ENCODE data around the gene MAPKAP1. TPM values are rescaled to one million over a fixed set of nuclear protein-coding genes. Genes with fewer than 3 reads are reported as not detected.

The MAPKAP1 gene
- total and polyA plus RNA-seq, 2 experiments from 2014 or later = 66.7 to 85.6 TPM

DNA sequence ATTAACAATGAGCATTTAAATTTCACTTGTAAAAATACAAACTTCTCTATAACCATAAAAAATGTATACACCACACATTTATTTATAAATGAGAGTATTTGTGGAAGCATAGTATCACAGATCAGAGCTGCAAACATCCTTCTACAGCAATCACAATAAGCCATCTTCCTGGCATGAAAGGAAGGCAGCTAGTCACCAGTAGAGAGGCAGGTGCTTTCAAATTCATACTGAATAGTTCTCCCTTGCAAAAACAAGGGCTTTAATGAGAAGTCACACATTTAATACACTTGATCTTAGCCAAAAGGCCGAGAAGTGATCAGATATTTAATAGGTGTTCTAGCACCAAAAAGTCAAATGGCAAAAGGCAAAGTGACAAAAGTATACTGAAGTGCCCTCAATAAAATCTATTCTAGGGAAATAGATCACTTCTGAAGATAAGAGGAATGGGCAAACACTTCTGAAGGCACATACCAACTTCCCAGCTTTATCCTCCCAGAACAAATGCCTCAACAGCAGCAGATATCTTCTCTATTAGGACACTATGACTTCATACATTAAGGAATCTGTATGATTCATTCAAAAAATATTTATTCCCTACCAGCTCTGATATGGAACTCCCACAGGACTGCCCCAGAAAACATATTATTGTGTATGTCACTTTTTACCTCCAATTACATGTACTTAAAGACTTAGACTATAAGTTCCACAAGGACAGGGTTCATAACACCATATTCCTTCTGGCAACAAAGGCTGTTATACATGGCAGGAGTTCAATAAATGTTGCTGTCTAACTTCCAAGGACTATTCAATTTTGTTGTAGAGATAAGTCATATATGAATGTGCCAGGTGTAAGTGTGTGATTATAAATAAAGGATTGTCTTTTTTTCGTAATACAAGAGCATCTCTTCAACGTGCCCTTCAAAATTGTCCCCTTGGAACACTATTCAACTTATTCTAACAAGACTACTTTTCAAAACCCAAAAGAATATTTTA lies 31.7 kb downstream of the MAPKAP1 start:
- Histone ChIP-seq H3K4me1 (ENCODE audit: low read depth) (no peaks in the 10 kb centered on the region), H3K27ac (no peak overlapping the region), H3K9me3 (ENCODE audit: low read depth) (no peaks in the 10 kb centered on the region), H3K4me3 (no peak overlapping the region), H3K27me3 (no peaks in the 10 kb centered on the region), H3K36me3 (no peaks in the 10 kb centered on the region)
- peak in 1 of 2 donors; percentile 85 for DNase-seq (ENCODE audit: low read depth in 1 of 2, low spot score in 1 of 2)
- TF ChIP-seq, protein P1, sequence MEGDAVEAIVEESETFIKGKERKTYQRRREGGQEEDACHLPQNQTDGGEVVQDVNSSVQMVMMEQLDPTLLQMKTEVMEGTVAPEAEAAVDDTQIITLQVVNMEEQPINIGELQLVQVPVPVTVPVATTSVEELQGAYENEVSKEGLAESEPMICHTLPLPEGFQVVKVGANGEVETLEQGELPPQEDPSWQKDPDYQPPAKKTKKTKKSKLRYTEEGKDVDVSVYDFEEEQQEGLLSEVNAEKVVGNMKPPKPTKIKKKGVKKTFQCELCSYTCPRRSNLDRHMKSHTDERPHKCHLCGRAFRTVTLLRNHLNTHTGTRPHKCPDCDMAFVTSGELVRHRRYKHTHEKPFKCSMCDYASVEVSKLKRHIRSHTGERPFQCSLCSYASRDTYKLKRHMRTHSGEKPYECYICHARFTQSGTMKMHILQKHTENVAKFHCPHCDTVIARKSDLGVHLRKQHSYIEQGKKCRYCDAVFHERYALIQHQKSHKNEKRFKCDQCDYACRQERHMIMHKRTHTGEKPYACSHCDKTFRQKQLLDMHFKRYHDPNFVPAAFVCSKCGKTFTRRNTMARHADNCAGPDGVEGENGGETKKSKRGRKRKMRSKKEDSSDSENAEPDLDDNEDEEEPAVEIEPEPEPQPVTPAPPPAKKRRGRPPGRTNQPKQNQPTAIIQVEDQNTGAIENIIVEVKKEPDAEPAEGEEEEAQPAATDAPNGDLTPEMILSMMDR (IDR thresholded peaks at IDR 0.05; ENCODE audit: low read depth, low read length) = no peak

DNA sequence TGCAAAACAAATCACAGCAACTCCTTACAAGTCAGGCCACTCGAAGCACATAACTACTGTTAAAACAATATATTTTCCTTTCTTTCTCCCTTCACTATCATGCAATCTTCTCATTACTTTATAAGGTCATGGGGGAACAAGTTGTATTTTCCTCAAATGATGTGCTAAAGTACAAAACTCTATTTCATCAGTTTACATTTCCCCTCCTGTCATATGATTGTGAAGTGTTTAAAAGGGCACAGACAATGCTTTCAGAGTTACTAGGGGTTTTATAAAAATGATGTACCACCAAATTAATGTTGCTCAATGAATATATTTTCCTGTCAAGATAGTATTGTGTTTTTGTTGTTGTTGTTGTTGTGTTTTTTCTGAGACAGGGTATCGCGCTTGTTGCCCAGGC lies 34.1 kb downstream of the MAPKAP1 start:
- H3K4me1 ChIP-seq (ENCODE audit: low read depth) = no peaks in the 10 kb centered on the region
- TF ChIP-seq, protein P1 (IDR thresholded peaks at IDR 0.05; ENCODE audit: low read depth, low read length) = no peak
- no peak overlapping the region for H3K27ac ChIP-seq
- H3K36me3 ChIP-seq = no peaks in the 10 kb centered on the region
- no peak overlapping the region for H3K4me3 ChIP-seq
- no peak for DNase-seq (ENCODE audit: low read depth in 1 of 2, low spot score in 1 of 2)
- H3K9me3 ChIP-seq (ENCODE audit: low read depth) = no peaks in the 10 kb centered on the region
- H3K27me3 ChIP-seq = no peaks in the 10 kb centered on the region

DNA sequence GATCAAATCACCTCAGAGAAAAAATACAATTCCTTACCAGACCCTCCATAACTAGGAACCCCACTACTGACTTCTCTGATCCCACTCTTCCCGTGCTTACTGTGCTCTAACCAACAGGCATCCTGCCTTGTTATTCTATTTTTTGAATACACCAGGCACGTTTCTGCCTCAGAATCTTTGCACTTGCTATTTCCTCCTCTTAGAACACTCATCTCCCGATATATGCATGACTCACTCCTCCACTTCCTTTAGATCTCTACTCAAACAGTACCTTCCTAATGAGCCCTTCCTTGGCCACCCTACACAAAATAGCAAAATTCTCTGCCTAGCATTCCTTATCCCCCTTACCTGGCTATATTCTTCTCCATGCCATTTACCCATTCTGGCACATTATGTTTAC lies 43.9 kb downstream of the MAPKAP1 start:
- DNase-seq (ENCODE audit: low read depth in 1 of 2, low spot score in 1 of 2) = peak in 1 of 2 donors; percentile 48
- TF ChIP-seq, protein P1 (IDR thresholded peaks at IDR 0.05; ENCODE audit: low read depth, low read length) = no peak
- Histone ChIP-seq H3K27me3 (no peaks in the 10 kb centered on the region), H3K4me3 (no peak overlapping the region), H3K9me3 (ENCODE audit: low read depth) (no peaks in the 10 kb centered on the region), H3K4me1 (ENCODE audit: low read depth) (no peaks in the 10 kb centered on the region), H3K36me3 (no peaks in the 10 kb centered on the region), H3K27ac (no peak overlapping the region)

DNA sequence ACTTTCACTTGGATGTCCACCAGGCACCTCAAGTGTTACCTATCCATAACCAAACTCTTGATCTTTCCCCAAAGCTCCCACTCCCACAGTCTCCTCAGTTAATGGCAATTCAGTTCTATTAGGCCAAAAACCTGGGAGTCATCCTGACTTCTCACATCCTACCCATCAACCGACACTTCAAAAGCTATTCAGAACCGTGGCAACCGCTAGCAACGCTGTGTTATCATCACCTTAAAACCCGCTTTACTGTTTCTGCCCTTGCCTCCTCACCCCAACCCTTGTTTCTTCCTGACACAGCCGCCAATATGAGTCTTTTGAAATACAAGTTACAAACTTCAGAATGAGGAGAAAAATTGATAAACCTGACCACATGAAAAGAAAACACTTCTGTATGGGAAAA lies 46.5 kb downstream of the MAPKAP1 start:
- Histone ChIP-seq H3K27ac (no peak overlapping the region), H3K36me3 (no peaks in the 10 kb centered on the region), H3K27me3 (no peaks in the 10 kb centered on the region), H3K9me3 (ENCODE audit: low read depth) (no peaks in the 10 kb centered on the region), H3K4me3 (no peak overlapping the region), H3K4me1 (ENCODE audit: low read depth) (no peaks in the 10 kb centered on the region)
- TF ChIP-seq, protein P1 (IDR thresholded peaks at IDR 0.05; ENCODE audit: low read depth, low read length) = no peak
- no peak for DNase-seq (ENCODE audit: low read depth in 1 of 2, low spot score in 1 of 2)

DNA sequence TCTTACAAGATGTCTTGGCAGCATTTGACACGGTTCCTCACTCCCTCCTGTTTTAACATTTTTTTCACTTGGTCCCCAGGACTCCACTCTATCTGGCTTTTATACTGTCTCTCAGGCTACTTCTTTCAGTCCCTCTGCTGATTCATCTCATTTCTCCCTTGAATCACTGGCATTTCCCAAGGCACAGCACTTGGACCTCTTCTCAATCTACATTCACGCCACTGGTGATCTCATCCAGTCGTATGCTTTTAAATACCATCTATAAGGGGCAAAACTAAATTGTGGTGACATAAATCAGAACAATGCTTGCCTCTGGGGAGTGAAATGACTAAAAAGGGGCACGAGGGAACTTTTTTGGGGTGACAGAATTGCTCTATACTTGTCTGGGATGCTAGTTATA lies 47.1 kb downstream of the MAPKAP1 start:
- Histone ChIP-seq H3K36me3 (no peaks in the 10 kb centered on the region), H3K27ac (no peak overlapping the region), H3K9me3 (ENCODE audit: low read depth) (no peaks in the 10 kb centered on the region), H3K27me3 (no peaks in the 10 kb centered on the region), H3K4me1 (ENCODE audit: low read depth) (no peaks in the 10 kb centered on the region), H3K4me3 (no peak overlapping the region)
- TF ChIP-seq, protein P1 (IDR thresholded peaks at IDR 0.05; ENCODE audit: low read depth, low read length) = no peak
- peak in 1 of 2 donors; percentile 65 for DNase-seq (ENCODE audit: low read depth in 1 of 2, low spot score in 1 of 2)

Measured in cardiac muscle cell (in vitro differentiated cells and primary cell).